PFSK-1 (cell line): ENCODE measurements around the gene DNAL1.

ENCODE experiments used
- FOXP2 ChIP-seq: optimal IDR thresholded peaks from 2 replicates; pipeline ENCODE3; 2011; ENCODE audit warnings: borderline replicate concordance, control low read depth, inconsistent platforms; ENCODE audit not compliant: insufficient read depth; ENCODE audit errors: extremely low read length, extremely low read depth
- POLR2AphosphoS5 ChIP-seq: IDR thresholded peaks from 2 replicates; pipeline ENCODE4 v1.6.1; 2012; ENCODE audit warnings: low read depth, mild to moderate bottlenecking, control low read depth, low read length, moderate library complexity
- REST ChIP-seq, 2 experiments: IDR thresholded peaks; 2 replicates each; pipeline versions ENCODE4 v1.6.1 to v1.8.0; 2011 to 2012; ENCODE audit warnings: low read depth in 2 of 2, low read length in 2 of 2, control low read depth in 1 of 2, inconsistent platforms in 1 of 2, mild to moderate bottlenecking in 1 of 2, moderate library complexity in 1 of 2; ENCODE audit not compliant: insufficient read depth in 1 of 2
- TAF1 ChIP-seq: IDR thresholded peaks from 2 replicates; pipeline ENCODE4 v1.6.1; 2012; ENCODE audit warnings: low read length, control low read depth, borderline replicate concordance; ENCODE audit not compliant: insufficient read depth

DNA sequence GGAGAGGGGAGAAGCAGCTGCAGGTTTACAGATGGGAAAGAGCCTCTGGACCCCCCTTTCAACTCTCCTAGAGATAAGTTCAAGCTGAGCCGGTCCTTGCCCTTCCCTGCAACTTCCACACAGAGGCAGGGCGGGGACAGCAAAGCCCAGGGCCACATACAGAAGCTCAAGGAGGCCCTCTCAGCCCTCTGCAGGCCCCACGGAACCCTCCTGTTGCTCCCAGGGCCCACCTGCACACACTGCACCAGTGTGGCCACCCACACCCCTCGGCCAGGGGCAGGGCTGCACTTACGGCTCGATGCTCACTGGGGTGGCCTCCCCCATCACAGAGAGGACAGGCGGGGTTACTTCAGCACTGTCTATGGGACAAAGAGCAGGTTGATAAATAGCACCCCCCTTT lies 82.4 kb downstream of the DNAL1 start:
- TF ChIP-seq POLR2AphosphoS5: no peak
- no peak for TF ChIP-seq REST (IDR thresholded peaks at IDR 0.05; ENCODE audit: insufficient read depth in 1 of 2, low read depth in 2 of 2, low read length in 2 of 2)
- no peak for TF ChIP-seq TAF1
- no peak for TF ChIP-seq FOXP2
